ENCODE data around the gene PRRG1.
"Not testable (repeated sequence)": the region's sequence is repeated elsewhere in the genome, so short reads cannot be mapped to it uniquely, and the experiment has no call there.

Gene PRRG1

DNA sequence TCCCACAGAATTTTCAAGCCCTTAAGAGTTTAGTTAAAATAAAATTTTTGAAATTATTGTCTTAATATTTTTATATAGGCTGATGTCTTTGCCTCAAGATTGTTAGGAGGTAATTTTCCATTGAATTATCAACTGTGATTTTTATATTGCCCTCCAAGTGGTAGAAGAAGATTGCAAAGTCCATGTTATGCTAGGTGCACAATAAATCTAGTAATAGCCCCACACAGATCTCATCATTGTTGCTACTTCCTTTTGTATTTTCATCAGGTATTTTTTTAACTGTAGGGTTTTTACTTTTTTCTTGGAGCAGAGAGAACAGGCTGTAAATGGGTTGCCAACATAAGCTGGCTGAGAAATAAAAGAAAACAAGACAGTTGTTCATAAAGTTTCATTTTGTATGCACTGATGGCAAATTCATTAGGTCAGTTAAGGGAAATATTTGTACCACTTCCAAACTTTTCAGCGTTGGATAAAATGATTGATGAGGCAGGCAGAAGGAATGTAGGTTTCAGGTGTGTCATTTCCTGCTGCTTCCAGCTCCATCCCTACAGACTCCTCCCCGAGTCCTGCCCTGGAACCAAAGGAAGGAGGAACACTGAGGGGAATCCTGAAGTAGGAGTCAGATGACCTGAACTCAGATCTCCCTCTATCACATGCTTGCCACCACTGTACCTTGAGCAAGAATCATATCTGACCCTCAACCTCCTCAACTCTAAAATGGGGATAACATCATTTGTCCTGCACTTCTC is 105.5 kb downstream of the PRRG1 start:
- no CpG with 5 or more reads among the region's 2 CpGs for WGBS
- no peak overlapping the region for H3K9ac ChIP-seq (ENCODE audit: low read length)
- no peak overlapping the region for H2BK120ac ChIP-seq (ENCODE audit: low read depth, low read length)
- no peak overlapping the region for H2AK5ac ChIP-seq (ENCODE audit: low read length, severe bottlenecking)
- H3K9me3 ChIP-seq (ENCODE audit: control insufficient read depth, low read length): no peaks in the 10 kb centered on the region
- H2BK12ac ChIP-seq (ENCODE audit: low read length in 2 of 2): no peak overlapping the region
- H3K4ac ChIP-seq (ENCODE audit: low read depth in 1 of 2, low read length in 2 of 2): no peak overlapping the region
- H3K4me1 ChIP-seq (ENCODE audit: control insufficient read depth, insufficient read depth, low read depth, low read length): no peaks in the 10 kb centered on the region
- H3K18ac ChIP-seq (ENCODE audit: low read depth in 1 of 2, low read length in 2 of 2): no peak overlapping the region
- H3K4me3 ChIP-seq (ENCODE audit: insufficient read depth in 1 of 2, low read depth in 1 of 2, low read length in 2 of 2): no peak overlapping the region
- H4K91ac ChIP-seq (ENCODE audit: low read length): no peak overlapping the region
- no peak overlapping the region for H2BK15ac ChIP-seq (ENCODE audit: low read depth, poor library complexity, severe bottlenecking)
- H3K27ac ChIP-seq (ENCODE audit: low read length, poor library complexity, severe bottlenecking): peak overlapping the region; percentile 75
- peaks cover 0 to 3% of the 10 kb centered on the region in 2 experiments for H3K36me3 ChIP-seq (ENCODE audit: control insufficient read depth in 1 of 2, insufficient read depth in 2 of 2, low read depth in 1 of 2, low read length in 2 of 2)
- H3K4me2 ChIP-seq (ENCODE audit: low read length, poor library complexity, severe bottlenecking): peak overlapping the region; percentile 10
- H2AFZ ChIP-seq (ENCODE audit: low read depth, low read length): no peak overlapping the region
- H3K79me1 ChIP-seq (replicated peaks; ENCODE audit: low read length, poor library complexity, severe bottlenecking): no peaks in the 10 kb centered on the region
- H3K14ac ChIP-seq (ENCODE audit: low read length in 2 of 2): no peak overlapping the region
- no peak overlapping the region for H4K8ac ChIP-seq (ENCODE audit: low read length)
- H3K23ac ChIP-seq (ENCODE audit: low read length in 2 of 2): no peak overlapping the region
- DNase-seq: no peak
- H3K27me3 ChIP-seq (ENCODE audit: control insufficient read depth in 1 of 2, insufficient read depth in 1 of 2, low read length in 2 of 2): no peaks in the 10 kb centered on the region
- no peak overlapping the region for H2BK5ac ChIP-seq (ENCODE audit: low read depth, low read length, poor library complexity, severe bottlenecking)

DNA sequence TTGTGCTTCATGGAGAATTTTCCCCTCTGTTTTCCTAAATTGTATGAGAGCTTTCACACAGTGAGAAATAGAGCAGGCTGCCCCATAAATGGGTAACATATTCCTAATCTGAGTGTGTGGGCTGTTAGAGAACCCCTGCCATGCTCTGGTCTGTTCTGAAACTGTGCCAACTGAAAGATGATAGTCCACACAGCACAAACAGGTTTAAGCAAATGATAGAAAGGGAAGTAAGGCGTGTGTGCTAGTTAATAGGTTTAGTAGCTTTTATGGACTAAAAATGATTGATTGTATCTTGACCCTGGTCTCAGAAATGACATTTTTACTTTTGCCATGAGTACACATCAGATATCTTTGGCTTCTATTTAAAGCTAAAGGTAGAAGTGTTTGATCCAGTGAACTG is 106.2 kb downstream of the PRRG1 start:
- Histone ChIP-seq H3K9me3 (ENCODE audit: control insufficient read depth, low read length) (no peaks in the 10 kb centered on the region), H4K8ac (ENCODE audit: low read length) (no peak overlapping the region), H3K18ac (ENCODE audit: low read depth in 1 of 2, low read length in 2 of 2) (no peak overlapping the region), H2AFZ (ENCODE audit: low read depth, low read length) (no peak overlapping the region), H3K27me3 (ENCODE audit: control insufficient read depth in 1 of 2, insufficient read depth in 1 of 2, low read length in 2 of 2) (no peaks in the 10 kb centered on the region), H2BK120ac (ENCODE audit: low read depth, low read length) (no peak overlapping the region), H3K4me2 (ENCODE audit: low read length, poor library complexity, severe bottlenecking) (no peak overlapping the region), H3K4me1 (ENCODE audit: control insufficient read depth, insufficient read depth, low read depth, low read length) (no peaks in the 10 kb centered on the region), H3K79me1 (replicated peaks; ENCODE audit: low read length, poor library complexity, severe bottlenecking) (no peaks in the 10 kb centered on the region), H3K36me3 (ENCODE audit: control insufficient read depth in 1 of 2, insufficient read depth in 2 of 2, low read depth in 1 of 2, low read length in 2 of 2) (peaks cover 0 to 3% of the 10 kb centered on the region in 2 experiments), H3K9ac (ENCODE audit: low read length) (no peak overlapping the region), H2AK5ac (ENCODE audit: low read length, severe bottlenecking) (no peak overlapping the region), H3K4me3 (ENCODE audit: insufficient read depth in 1 of 2, low read depth in 1 of 2, low read length in 2 of 2) (no peak overlapping the region), H2BK12ac (ENCODE audit: low read length in 2 of 2) (no peak overlapping the region), H2BK15ac (ENCODE audit: low read depth, poor library complexity, severe bottlenecking) (no peak overlapping the region), H3K23ac (ENCODE audit: low read length in 2 of 2) (no peak overlapping the region), H3K4ac (ENCODE audit: low read depth in 1 of 2, low read length in 2 of 2) (no peak overlapping the region), H3K27ac (ENCODE audit: low read length, poor library complexity, severe bottlenecking) (peak overlapping the region; percentile 75), H2BK5ac (ENCODE audit: low read depth, low read length, poor library complexity, severe bottlenecking) (no peak overlapping the region), H3K14ac (ENCODE audit: low read length in 2 of 2) (no peak overlapping the region), H4K91ac (ENCODE audit: low read length) (no peak overlapping the region)
- no CpG with 5 or more reads among the region's 1 CpG for whole genome bisulfite sequencing
- DNase-seq: no peak

DNA sequence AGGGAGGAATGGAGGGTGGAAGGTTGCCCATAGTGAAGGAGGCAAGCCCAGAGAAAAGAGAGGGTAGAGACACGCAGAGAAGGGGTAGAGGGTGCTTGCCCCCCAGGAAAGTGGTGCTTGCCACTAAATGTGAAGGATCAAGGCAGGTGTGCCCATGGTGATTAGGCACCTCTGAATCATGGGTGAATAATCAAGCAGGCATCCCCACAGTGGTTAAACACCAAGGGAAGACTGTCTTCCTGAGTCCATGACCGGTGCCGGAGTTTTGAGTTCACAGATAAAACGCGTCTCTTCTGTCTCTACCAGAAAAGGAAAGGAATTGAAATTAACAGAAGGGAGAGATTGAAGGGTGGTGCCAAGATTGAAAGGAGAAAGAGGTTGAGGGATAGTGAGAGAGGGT is 111.1 kb downstream of the PRRG1 start:
- not testable (repeated sequence) for H2BK12ac ChIP-seq (ENCODE audit: low read length in 2 of 2); H3K27me3 ChIP-seq (ENCODE audit: control insufficient read depth in 1 of 2, insufficient read depth in 1 of 2, low read length in 2 of 2); H3K79me1 ChIP-seq (replicated peaks; ENCODE audit: low read length, poor library complexity, severe bottlenecking); H3K9ac ChIP-seq (ENCODE audit: low read length); H3K36me3 ChIP-seq (ENCODE audit: control insufficient read depth in 1 of 2, insufficient read depth in 2 of 2, low read depth in 1 of 2, low read length in 2 of 2); H3K27ac ChIP-seq (ENCODE audit: low read length, poor library complexity, severe bottlenecking); H2BK5ac ChIP-seq (ENCODE audit: low read depth, low read length, poor library complexity, severe bottlenecking); H2BK15ac ChIP-seq (ENCODE audit: low read depth, poor library complexity, severe bottlenecking); H3K23ac ChIP-seq (ENCODE audit: low read length in 2 of 2); H3K4me3 ChIP-seq (ENCODE audit: insufficient read depth in 1 of 2, low read depth in 1 of 2, low read length in 2 of 2); DNase-seq; H4K8ac ChIP-seq (ENCODE audit: low read length); H3K18ac ChIP-seq (ENCODE audit: low read depth in 1 of 2, low read length in 2 of 2); H3K4ac ChIP-seq (ENCODE audit: low read depth in 1 of 2, low read length in 2 of 2); H2BK120ac ChIP-seq (ENCODE audit: low read depth, low read length); H2AFZ ChIP-seq (ENCODE audit: low read depth, low read length); H4K91ac ChIP-seq (ENCODE audit: low read length); H3K4me1 ChIP-seq (ENCODE audit: control insufficient read depth, insufficient read depth, low read depth, low read length); H3K9me3 ChIP-seq (ENCODE audit: control insufficient read depth, low read length); H3K4me2 ChIP-seq (ENCODE audit: low read length, poor library complexity, severe bottlenecking); H3K14ac ChIP-seq (ENCODE audit: low read length in 2 of 2); H2AK5ac ChIP-seq (ENCODE audit: low read length, severe bottlenecking)
- 89% methylated on average over 5 of the region's 5 CpGs for WGBS

DNA sequence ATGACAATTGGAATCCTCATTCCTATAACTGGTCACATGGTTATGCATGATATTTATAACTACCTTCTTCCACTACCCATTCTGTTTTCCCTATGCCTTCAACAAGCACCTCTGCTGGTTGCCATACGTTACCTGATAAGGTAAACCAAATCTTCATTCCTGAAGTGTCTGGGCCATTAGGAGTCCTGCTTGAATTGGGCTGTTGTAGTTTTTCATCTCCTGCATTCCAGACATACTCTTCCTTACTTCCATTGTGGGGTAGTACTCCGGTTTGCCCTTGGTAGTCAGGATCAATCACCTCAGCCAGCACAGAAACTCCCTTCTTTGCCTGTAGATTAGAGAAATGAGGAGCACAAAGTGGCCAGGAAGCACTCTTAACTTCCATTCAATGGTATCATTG is 113.2 kb downstream of the PRRG1 start:
- 100% methylated on average over 2 of the region's 2 CpGs for WGBS
- Histone ChIP-seq H2BK5ac (ENCODE audit: low read depth, low read length, poor library complexity, severe bottlenecking) (no peak overlapping the region), H3K4me1 (ENCODE audit: control insufficient read depth, insufficient read depth, low read depth, low read length) (no peaks in the 10 kb centered on the region), H3K27me3 (ENCODE audit: control insufficient read depth in 1 of 2, insufficient read depth in 1 of 2, low read length in 2 of 2) (peaks cover 0 to 4% of the 10 kb centered on the region in 2 experiments), H2AK5ac (ENCODE audit: low read length, severe bottlenecking) (no peak overlapping the region), H4K8ac (ENCODE audit: low read length) (no peak overlapping the region), H3K9me3 (ENCODE audit: control insufficient read depth, low read length) (no peaks in the 10 kb centered on the region), H2BK12ac (ENCODE audit: low read length in 2 of 2) (no peak overlapping the region), H3K23ac (ENCODE audit: low read length in 2 of 2) (no peak overlapping the region), H3K36me3 (ENCODE audit: control insufficient read depth in 1 of 2, insufficient read depth in 2 of 2, low read depth in 1 of 2, low read length in 2 of 2) (no peaks in the 10 kb centered on the region), H3K4me2 (ENCODE audit: low read length, poor library complexity, severe bottlenecking) (no peak overlapping the region), H3K27ac (ENCODE audit: low read length, poor library complexity, severe bottlenecking) (no peak overlapping the region), H2AFZ (ENCODE audit: low read depth, low read length) (no peak overlapping the region), H3K4me3 (ENCODE audit: insufficient read depth in 1 of 2, low read depth in 1 of 2, low read length in 2 of 2) (no peak overlapping the region), H3K9ac (ENCODE audit: low read length) (no peak overlapping the region), H3K4ac (ENCODE audit: low read depth in 1 of 2, low read length in 2 of 2) (no peak overlapping the region), H3K14ac (ENCODE audit: low read length in 2 of 2) (no peak overlapping the region), H3K18ac (ENCODE audit: low read depth in 1 of 2, low read length in 2 of 2) (no peak overlapping the region), H4K91ac (ENCODE audit: low read length) (no peak overlapping the region), H2BK120ac (ENCODE audit: low read depth, low read length) (no peak overlapping the region), H3K79me1 (replicated peaks; ENCODE audit: low read length, poor library complexity, severe bottlenecking) (peaks cover 5% of the 10 kb centered on the region), H2BK15ac (ENCODE audit: low read depth, poor library complexity, severe bottlenecking) (no peak overlapping the region)
- DNase-seq: no peak

All from mesenchymal stem cell (in vitro differentiated cells and primary cell).